Keratinocyte (primary cell): ENCODE measurements around the gene DCP1A. TPM values are rescaled to one million over a fixed set of nuclear protein-coding genes. Genes with fewer than 3 reads are reported as not detected.
A peak's percentile ranks its signal among the peaks of the same experiment; 100 is the strongest.

Experiments used
- DNase-seq: peaks from one replicate; pipeline ENCODE4 v3.0.0-alpha.2; 2011; ENCODE audit warnings: low read depth, missing footprints, low spot score
- FAIRE-seq: peaks from 2 replicates; lab custom pipeline; 2011; peaks lifted over from hg19 to GRCh38; lab: Jason Lieb, UNC
- H2AFZ ChIP-seq: 2 replicates; pipeline ENCODE4 v1.6.0; 2012; ENCODE audit warnings: low read length, control low read depth, inconsistent platforms; ENCODE audit not compliant: control insufficient read depth
- H3K27ac ChIP-seq: 2 replicates; pipeline ENCODE4 v1.5.1; 2011; ENCODE audit warnings: low read length; ENCODE audit not compliant: control insufficient read depth, insufficient read depth
- H3K27me3 ChIP-seq: 3 replicates; pipeline ENCODE4 v1.6.0; 2011; ENCODE audit warnings: low read length; ENCODE audit not compliant: control insufficient read depth, insufficient read depth; ENCODE audit errors: extremely low read depth
- H3K36me3 ChIP-seq, 2 experiments: 2 replicates in 1 of 2; 3 replicates in 1 of 2; pipeline ENCODE4 v1.5.1; 2011; ENCODE audit warnings: low read length in 2 of 2, mild to moderate bottlenecking in 1 of 2; ENCODE audit not compliant: control insufficient read depth in 2 of 2, insufficient read depth in 2 of 2; ENCODE audit errors: extremely low read depth in 1 of 2
- H3K4me1 ChIP-seq: 3 replicates; pipeline ENCODE4 v1.5.1; 2011; ENCODE audit warnings: low read length; ENCODE audit not compliant: control insufficient read depth, insufficient read depth; ENCODE audit errors: extremely low read depth
- H3K4me2 ChIP-seq: 3 replicates; pipeline ENCODE4 v1.6.0; 2011; ENCODE audit warnings: low read depth, low read length; ENCODE audit not compliant: control insufficient read depth, insufficient read depth; ENCODE audit errors: extremely low read depth
- H3K4me3 ChIP-seq, 3 experiments: fragments of 200-600 bp in 1 of 3; sonication (generic) in 1 of 3; 2 replicates in 2 of 3; 3 replicates in 1 of 3; pipeline ENCODE4 v1.5.1; 2011 to 2016; ENCODE audit warnings: low read length in 3 of 3, mild to moderate bottlenecking in 3 of 3, control low read depth in 2 of 3, inconsistent platforms in 1 of 3, low read depth in 1 of 3, mixed read lengths in 1 of 3, mixed run types in 1 of 3, moderate library complexity in 1 of 3; ENCODE audit not compliant: control insufficient read depth in 2 of 3, insufficient read depth in 2 of 3; ENCODE audit errors: extremely low read depth in 1 of 3
- H3K79me2 ChIP-seq: 2 replicates; pipeline ENCODE4 v1.6.0; 2012; ENCODE audit warnings: low read length; ENCODE audit not compliant: control insufficient read depth, insufficient read depth
- H3K9ac ChIP-seq: 3 replicates; pipeline ENCODE4 v1.6.0; 2011; ENCODE audit warnings: low read length; ENCODE audit not compliant: control insufficient read depth, insufficient read depth; ENCODE audit errors: extremely low read depth
- H3K9me1 ChIP-seq: 3 replicates; pipeline ENCODE4 v1.6.0; 2011; ENCODE audit warnings: low read length; ENCODE audit not compliant: control insufficient read depth, insufficient read depth; ENCODE audit errors: extremely low read depth
- H3K9me3 ChIP-seq: 2 replicates; pipeline ENCODE4 v1.5.1; 2012; ENCODE audit warnings: low read depth, low read length; ENCODE audit not compliant: control insufficient read depth
- H4K20me1 ChIP-seq: 3 replicates; pipeline ENCODE4 v1.6.0; 2011; ENCODE audit warnings: low read length; ENCODE audit not compliant: control insufficient read depth, insufficient read depth; ENCODE audit errors: extremely low read depth
- CTCF ChIP-seq, 3 experiments: IDR thresholded peaks in 1 of 3; conservative IDR thresholded peaks in 1 of 3; optimal IDR thresholded peaks in 1 of 3; 2 replicates in 2 of 3; 3 replicates in 1 of 3; pipeline versions ENCODE3 to v1.5.1; 2011; ENCODE audit warnings: low read length in 3 of 3, mild to moderate bottlenecking in 3 of 3, moderate library complexity in 2 of 3, control low read depth in 1 of 3, inconsistent platforms in 1 of 3; ENCODE audit not compliant: insufficient read depth in 2 of 3; ENCODE audit errors: extremely low read depth in 1 of 3
- EZH2 ChIP-seq: IDR thresholded peaks from one replicate; pipeline ENCODE4 v1.6.1; 2012; ENCODE audit warnings: inconsistent platforms, mild to moderate bottlenecking, low read length, moderate library complexity
- dilution Hi-C: fragments of 300-500 bp; cut with MboI; formaldehyde crosslinking; loops from one replicate; pipeline ENCODE4 v1.7.0; 2020; ENCODE audit warnings: low sequenced_read_pairs; ENCODE audit not compliant: extremely low pct_ligation_motif_present
- polyA plus RNA-seq, 5 experiments: library from polyadenylated mRNA; depleted of rRNA in 3 of 5; stranded (reverse) in 3 of 5; stranded (forward) in 1 of 5; unstranded in 1 of 5; fragments of >200 nt; gene quantifications; 1 replicate in 1 of 5; 2 replicates in 3 of 5; 3 replicates in 1 of 5; pipeline versions ENCODE4 v1.2.1 to v1.2.3, GENCODE V29; 2011 to 2012; ENCODE audit warnings: missing spikeins in 2 of 5, low read depth in 1 of 5, low replicate concordance in 1 of 5

Gene DCP1A
- polyA plus RNA-seq, 1 donor (not counting 4 experiments of a cell fraction or from before 2014, with no cell fraction given): 15.0 TPM

GRCh38 chr3:53256704-53257055 is 90.7 kb downstream of the DCP1A start:
- no peak for FAIRE-seq
- peaks cover 8 to 9% of the 10 kb centered on the region in 2 experiments for H3K36me3 ChIP-seq
- no peak overlapping the region for H3K9ac ChIP-seq
- no peak overlapping the region for H3K4me2 ChIP-seq
- TF ChIP-seq EZH2 (no peak), CTCF (optimal IDR thresholded peaks at IDR 0.05 in 1 of 3, IDR thresholded peaks at IDR 0.05 in 1 of 3, conservative IDR thresholded peaks at IDR 0.05 in 1 of 3; ENCODE audit: extremely low read depth in 1 of 3, insufficient read depth in 2 of 3, low read length in 3 of 3) (no peak)
- peaks cover 22% of the 10 kb centered on the region for H3K4me1 ChIP-seq
- H3K27me3 ChIP-seq: no peaks in the 10 kb centered on the region
- dilution Hi-C loops: no loop called here
- H3K27ac ChIP-seq: no peak overlapping the region
- H3K9me3 ChIP-seq: no peaks in the 10 kb centered on the region
- peaks cover 2% of the 10 kb centered on the region for H3K9me1 ChIP-seq
- H3K79me2 ChIP-seq: peaks cover 41% of the 10 kb centered on the region
- H4K20me1 ChIP-seq: peaks cover 30% of the 10 kb centered on the region
- no peak overlapping the region for H2AFZ ChIP-seq
- H3K4me3 ChIP-seq: no peak overlapping the region
- no peak for DNase-seq

- TF ChIP-seq EZH2 (no peak), CTCF (optimal IDR thresholded peaks at IDR 0.05 in 1 of 3, IDR thresholded peaks at IDR 0.05 in 1 of 3, conservative IDR thresholded peaks at IDR 0.05 in 1 of 3; ENCODE audit: extremely low read depth in 1 of 3, insufficient read depth in 2 of 3, low read length in 3 of 3) (no peak)
- Histone ChIP-seq H2AFZ (no peak within 1 kb of the TSS), H3K27me3 (no peaks in the 10 kb centered on the region), H3K4me3 (peak within 1 kb of the TSS; percentile 79 to 95 (median 89)), H4K20me1 (peaks cover 36% of the 10 kb centered on the region), H3K27ac (peak within 1 kb of the TSS; percentile 72), H3K79me2 (peaks cover 48% of the 10 kb centered on the region), H3K9ac (peak within 1 kb of the TSS; percentile 81), H3K4me2 (peak within 1 kb of the TSS; percentile 93), H3K9me1 (peaks cover 2% of the 10 kb centered on the region), H3K9me3 (no peaks in the 10 kb centered on the region), H3K36me3 (peaks cover 13% of the 10 kb centered on the region in 2 experiments), H3K4me1 (peaks cover 18% of the 10 kb centered on the region)
- peak; percentile 58 for FAIRE-seq
- DNase-seq: no peak
- dilution Hi-C loops: no loop called here
Observed at GRCh38 chr3:53255775-53256703, 91.3 kb downstream of the DCP1A start, which contains the start of gene TKT. Gene TKT, minus strand, starts transcription at chr3:53256022. Its CDS starts 80 bp downstream, at chr3:53255942.
